Measurements from ENCODE around the gene AK4. TPM values are rescaled to one million over a fixed set of nuclear protein-coding genes. Genes with fewer than 3 reads are reported as not detected.

The AK4 gene
- total and polyA plus RNA-seq, 2 of the 8 experiments (the other 6 are each of a cell fraction or from before 2014, with no cell fraction given): 64.5 to 175 TPM

DNA sequence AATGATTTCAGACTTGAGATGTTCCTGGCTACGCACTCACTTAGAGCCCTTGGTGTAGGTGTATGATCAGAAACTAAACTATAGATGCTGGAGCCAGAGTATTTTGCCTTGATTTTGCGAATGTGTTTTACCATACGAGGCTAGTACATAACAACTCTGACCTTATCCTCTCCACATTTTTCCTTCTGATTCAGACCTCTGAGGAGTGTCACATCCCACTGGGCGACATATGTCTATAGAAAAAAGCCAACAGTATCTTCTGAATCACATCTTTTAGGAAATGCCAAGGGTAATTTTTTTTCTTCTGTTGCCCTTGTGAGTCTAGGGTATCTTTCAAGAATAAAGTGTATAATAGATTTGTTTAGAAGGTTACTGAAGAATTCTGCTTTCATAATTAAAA, 49.6 kb downstream of the AK4 start:
- POLR2A ChIA-PET (ENCODE audit: partially characterized antibody): no interaction called here
- no peak for FAIRE-seq
- Histone ChIP-seq H2AFZ (ENCODE audit: low read length) (no peak overlapping the region), H3K9me3 (ENCODE audit: insufficient read depth in 2 of 2, low read depth in 1 of 2, low read length in 1 of 2) (no peaks in the 10 kb centered on the region), H2BK5ac (ENCODE audit: low read depth, low read length) (no peak overlapping the region), H3K9ac (replicated peaks in 1 of 4; ENCODE audit: extremely low read depth in 1 of 4, low read depth in 3 of 4, low read length in 3 of 4) (no peak overlapping the region), H2BK12ac (ENCODE audit: low read depth, low read length) (no peak overlapping the region), H4K91ac (replicated peaks; ENCODE audit: insufficient read length, low read length) (no peak overlapping the region), H2BK120ac (replicated peaks; ENCODE audit: low read depth, low read length) (no peak overlapping the region), H2BK15ac (ENCODE audit: low read length) (no peak overlapping the region), H3K23me2 (ENCODE audit: low read depth, low read length) (no peaks in the 10 kb centered on the region), H2AK5ac (ENCODE audit: low read depth, low read length) (no peak overlapping the region), H3K36me3 (ENCODE audit: control insufficient read depth in 2 of 4, insufficient read depth in 4 of 4, low read length in 3 of 4) (0 out of 8 replicates have a peak, but pooled peaks cover 0 to 2% (median under 1%) of the 10 kb centered on the region in 4 experiments), H3K79me1 (ENCODE audit: low read depth, low read length) (peaks cover 2% of the 10 kb centered on the region; the same call in 1 of the 2 replicates), H3K27ac (ENCODE audit: low read depth, low read length) (no peak overlapping the region), H3K14ac (ENCODE audit: insufficient read length) (no peak overlapping the region), H3K27me3 (replicated peaks in 1 of 4; ENCODE audit: control insufficient read depth in 3 of 4, extremely low read depth in 1 of 4, insufficient read depth in 3 of 4, low read length in 3 of 4) (no peaks in the 10 kb centered on the region), H3K4me3 (ENCODE audit: extremely low read depth in 1 of 4, insufficient read depth in 2 of 4, low read depth in 3 of 4, low read length in 4 of 4) (no peak overlapping the region), H2BK20ac (ENCODE audit: low read length) (no peak overlapping the region), H3K4me2 (ENCODE audit: insufficient read depth in 1 of 2, low read depth in 2 of 2, low read length in 2 of 2) (no peak overlapping the region), H3K23ac (ENCODE audit: insufficient read length) (no peak overlapping the region), H4K5ac (ENCODE audit: insufficient read length, low read depth, low read length) (no peak overlapping the region), H4K20me1 (replicated peaks in 1 of 2; ENCODE audit: control insufficient read depth in 1 of 2, insufficient read depth in 2 of 2, low read length in 2 of 2) (peaks cover 0 to 1% of the 10 kb centered on the region in 2 experiments), H4K8ac (ENCODE audit: extremely low read depth, insufficient read depth, low read length) (no peak overlapping the region), H3K56ac (replicated peaks; ENCODE audit: insufficient read length, low read depth, low read length) (no peak overlapping the region), H3K79me2 (ENCODE audit: control insufficient read depth in 1 of 2, insufficient read depth in 2 of 2, low read length in 2 of 2) (peaks cover 3 to 9% of the 10 kb centered on the region in 2 experiments; a peak in 3 of 4 replicates), H3K4ac (replicated peaks; ENCODE audit: insufficient read length, low read depth, low read length) (no peak overlapping the region), H3K18ac (ENCODE audit: extremely low read depth, low read length) (no peak overlapping the region), H3K4me1 (replicated peaks in 1 of 4; ENCODE audit: control insufficient read depth in 3 of 4, insufficient read depth in 4 of 4, low read length in 3 of 4) (no peaks in the 10 kb centered on the region)
- DNase-seq (ENCODE audit: low read depth in 1 of 2, low spot score in 2 of 2): no peak
- TF ChIP-seq CHD1 (IDR thresholded peaks at IDR 0.05; ENCODE audit: low read depth, low read length) (no peak), SUZ12 (IDR thresholded peaks at IDR 0.05; ENCODE audit: low read length) (no peak)
- CTCF ChIA-PET (ENCODE audit: partially characterized antibody): interaction anchor here (8.6 kb wide), 1 partner anchor 11 kb away, joined by 52 read pairs; no protein-coding TSS in a partner anchor
- 93% methylated on average over 4 of the region's 4 CpGs; no CpG with 5 or more reads in 1 of the 2 experiments for WGBS, 2 experiments (ENCODE audit: extremely low coverage in 1 of 2, insufficient coverage in 1 of 2, insufficient read length in 1 of 2, insufficient replicate concordance in 2 of 2, low coverage in 1 of 2, low lambda C conversion rate in 2 of 2, missing lambda C conversion rate in 1 of 2)

Data from H1 (cell line).